ENCODE measurements around the gene IL4I1. TPM values are rescaled to one million over a fixed set of nuclear protein-coding genes. Genes with fewer than 3 reads are reported as not detected.

IL4I1 gene
- total RNA-seq, 1 donor = 0.43 TPM

GRCh38 chr19:49840321-49840720 is 56.4 kb downstream of the IL4I1 start:
- DNase-seq (ENCODE audit: low read depth) = no peak
- TF ChIP-seq CTCF (IDR thresholded peaks at IDR 0.05; ENCODE audit: insufficient read depth, low read depth, low read length) = no peak
- no peak overlapping the region for H3K4me3 ChIP-seq (ENCODE audit: low read depth, low read length)

GRCh38 chr19:49839713-49840112 is 57.0 kb downstream of the IL4I1 start:
- no peak overlapping the region for H3K4me3 ChIP-seq (ENCODE audit: low read depth, low read length)
- no peak for TF ChIP-seq CTCF (IDR thresholded peaks at IDR 0.05; ENCODE audit: insufficient read depth, low read depth, low read length)
- DNase-seq (ENCODE audit: low read depth) = no peak

Small RNA genes lying within 50 kb of the gene (small RNA-seq; reads per million reads assigned to genes)
- gene MIR4749 = not detected

Other genes with a start within 250 kb of the IL4I1 start
- 49.9 and 66.5 TPM in 2 replicates for gene IRF3, start 231.0 kb downstream of the IL4I1 start, total RNA-seq
- 4.7 and 6.8 TPM in 2 replicates for gene BCL2L12, start 231.0 kb downstream of the IL4I1 start, total RNA-seq
- 258 and 341 TPM in 2 replicates for gene PRMT1, start 219.6 kb downstream of the IL4I1 start, total RNA-seq
- gene ADM5, start 207.3 kb downstream of the IL4I1 start, total RNA-seq = under 0.01 and 0.32 TPM in 2 replicates
- gene CPT1C, start 205.8 kb downstream of the IL4I1 start, total RNA-seq = 20.0 and 32.0 TPM in 2 replicates
- gene TSKS, start 133.6 kb downstream of the IL4I1 start, total RNA-seq = 0.43 TPM in 1 of 2 replicates, not detected in the other
- gene AP2A1, start 129.9 kb downstream of the IL4I1 start, total RNA-seq = 92.0 and 97.0 TPM in 2 replicates
- gene FUZ, start 83.6 kb downstream of the IL4I1 start, total RNA-seq = 15.1 and 19.3 TPM in 2 replicates
- 21.6 and 21.9 TPM in 2 replicates for gene MED25, start 78.6 kb downstream of the IL4I1 start, total RNA-seq
- 47.9 and 53.5 TPM in 2 replicates for gene PTOV1, start 45.7 kb downstream of the IL4I1 start, total RNA-seq
- 40.2 and 64.1 TPM in 2 replicates for gene PNKP, start 29.3 kb downstream of the IL4I1 start, total RNA-seq
- 11.9 and 12.5 TPM in 2 replicates for gene AKT1S1, start 19.5 kb downstream of the IL4I1 start, total RNA-seq
- gene TBC1D17, start 19.2 kb downstream of the IL4I1 start, total RNA-seq = 23.3 and 27.4 TPM in 2 replicates
- gene ATF5, start 32.3 kb upstream of the IL4I1 start, total RNA-seq = 8.2 and 9.0 TPM in 2 replicates
- 25.8 and 43.2 TPM in 2 replicates for gene NUP62, start 32.6 kb upstream of the IL4I1 start, total RNA-seq
- gene SIGLEC11, start 64.3 kb upstream of the IL4I1 start, total RNA-seq = not detected in 2 replicates
- gene VRK3, start 128.5 kb upstream of the IL4I1 start, total RNA-seq = 20.3 and 28.5 TPM in 2 replicates
- gene ZNF473, start 129.1 kb upstream of the IL4I1 start, total RNA-seq = 6.4 and 7.3 TPM in 2 replicates

All from fibroblast of villous mesenchyme (primary cell).